ENCODE data around the gene FUZ.
A peak's percentile ranks its signal among the peaks of the same experiment; 100 is the strongest.

DNA sequence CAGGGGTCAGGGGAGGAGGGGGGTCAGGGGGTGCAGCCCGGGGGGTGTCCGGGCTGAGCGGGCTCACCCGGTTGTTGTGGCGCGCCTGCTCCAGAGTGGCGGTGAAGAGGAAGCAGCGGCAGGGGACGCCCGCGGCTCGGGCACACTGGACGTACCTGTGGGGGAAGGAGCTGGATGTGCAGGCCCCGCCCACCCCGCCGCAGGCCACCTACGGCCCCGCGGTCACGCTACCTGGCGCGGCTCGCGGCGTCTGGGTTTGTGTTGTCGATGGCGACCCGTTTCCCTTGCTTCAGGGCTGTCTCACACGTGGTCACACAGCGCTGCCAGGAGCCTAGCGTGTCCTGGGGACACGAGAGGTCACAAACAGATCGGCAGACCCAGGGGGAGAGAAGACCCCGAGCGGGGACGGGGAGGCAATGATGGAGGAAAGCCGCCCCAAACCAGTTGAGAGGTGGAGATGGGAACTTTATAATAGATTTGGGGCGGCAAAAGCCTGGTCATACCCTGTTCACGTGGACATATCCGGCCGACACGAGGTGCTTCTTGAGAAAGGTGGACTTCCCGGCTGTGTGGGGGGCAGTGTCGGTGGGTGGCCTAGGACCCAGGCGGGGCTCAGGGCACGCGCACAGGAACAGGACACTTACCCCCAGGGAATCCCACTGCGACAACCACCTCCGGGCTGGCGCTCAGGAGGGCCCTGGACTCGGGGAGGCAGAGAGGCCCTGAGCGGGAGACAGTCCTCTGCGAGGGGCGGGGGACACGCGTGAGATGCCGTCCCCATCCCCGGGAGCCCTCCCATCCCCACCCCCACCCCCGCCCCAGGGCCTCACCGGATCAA, 48.7 kb upstream of the FUZ start:
- TF ChIP-seq, protein P1, sequence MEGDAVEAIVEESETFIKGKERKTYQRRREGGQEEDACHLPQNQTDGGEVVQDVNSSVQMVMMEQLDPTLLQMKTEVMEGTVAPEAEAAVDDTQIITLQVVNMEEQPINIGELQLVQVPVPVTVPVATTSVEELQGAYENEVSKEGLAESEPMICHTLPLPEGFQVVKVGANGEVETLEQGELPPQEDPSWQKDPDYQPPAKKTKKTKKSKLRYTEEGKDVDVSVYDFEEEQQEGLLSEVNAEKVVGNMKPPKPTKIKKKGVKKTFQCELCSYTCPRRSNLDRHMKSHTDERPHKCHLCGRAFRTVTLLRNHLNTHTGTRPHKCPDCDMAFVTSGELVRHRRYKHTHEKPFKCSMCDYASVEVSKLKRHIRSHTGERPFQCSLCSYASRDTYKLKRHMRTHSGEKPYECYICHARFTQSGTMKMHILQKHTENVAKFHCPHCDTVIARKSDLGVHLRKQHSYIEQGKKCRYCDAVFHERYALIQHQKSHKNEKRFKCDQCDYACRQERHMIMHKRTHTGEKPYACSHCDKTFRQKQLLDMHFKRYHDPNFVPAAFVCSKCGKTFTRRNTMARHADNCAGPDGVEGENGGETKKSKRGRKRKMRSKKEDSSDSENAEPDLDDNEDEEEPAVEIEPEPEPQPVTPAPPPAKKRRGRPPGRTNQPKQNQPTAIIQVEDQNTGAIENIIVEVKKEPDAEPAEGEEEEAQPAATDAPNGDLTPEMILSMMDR (tag by site-specific recombination; IDR thresholded peaks at IDR 0.05), result no peak
- TF ChIP-seq ZFP69B (tag by site-specific recombination; IDR thresholded peaks at IDR 0.05) (no peak), ZBTB11 (tag by site-specific recombination; conservative IDR thresholded peaks at IDR 0.05; ENCODE audit: low read depth) (no peak), ZBTB7A (tag by site-specific recombination; IDR thresholded peaks at IDR 0.05; ENCODE audit: low read depth) (no peak), ZNF426 (tag by site-specific recombination; IDR thresholded peaks at IDR 0.05) (no peak), ZNF398 (tag by site-specific recombination; IDR thresholded peaks at IDR 0.05) (no peak), ZNF777 (tag by site-specific recombination; IDR thresholded peaks at IDR 0.05; ENCODE audit: borderline replicate concordance) (no peak), KLF8 (tag by site-specific recombination; IDR thresholded peaks at IDR 0.05) (peak; percentile 11; the same call in 1 of the 2 replicates), YY2 (tag by site-specific recombination; IDR thresholded peaks at IDR 0.05) (no peak), ZNF23 (tag by site-specific recombination; IDR thresholded peaks at IDR 0.05; ENCODE audit: borderline replicate concordance) (no peak), KLF16 (tag by site-specific recombination; IDR thresholded peaks at IDR 0.05) (no peak), GFI1B (tag by site-specific recombination; IDR thresholded peaks at IDR 0.05) (no peak)
- TF ChIP-seq, protein P2, sequence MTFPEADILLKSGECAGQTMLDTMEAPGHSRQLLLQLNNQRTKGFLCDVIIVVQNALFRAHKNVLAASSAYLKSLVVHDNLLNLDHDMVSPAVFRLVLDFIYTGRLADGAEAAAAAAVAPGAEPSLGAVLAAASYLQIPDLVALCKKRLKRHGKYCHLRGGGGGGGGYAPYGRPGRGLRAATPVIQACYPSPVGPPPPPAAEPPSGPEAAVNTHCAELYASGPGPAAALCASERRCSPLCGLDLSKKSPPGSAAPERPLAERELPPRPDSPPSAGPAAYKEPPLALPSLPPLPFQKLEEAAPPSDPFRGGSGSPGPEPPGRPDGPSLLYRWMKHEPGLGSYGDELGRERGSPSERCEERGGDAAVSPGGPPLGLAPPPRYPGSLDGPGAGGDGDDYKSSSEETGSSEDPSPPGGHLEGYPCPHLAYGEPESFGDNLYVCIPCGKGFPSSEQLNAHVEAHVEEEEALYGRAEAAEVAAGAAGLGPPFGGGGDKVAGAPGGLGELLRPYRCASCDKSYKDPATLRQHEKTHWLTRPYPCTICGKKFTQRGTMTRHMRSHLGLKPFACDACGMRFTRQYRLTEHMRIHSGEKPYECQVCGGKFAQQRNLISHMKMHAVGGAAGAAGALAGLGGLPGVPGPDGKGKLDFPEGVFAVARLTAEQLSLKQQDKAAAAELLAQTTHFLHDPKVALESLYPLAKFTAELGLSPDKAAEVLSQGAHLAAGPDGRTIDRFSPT (tag by site-specific recombination; IDR thresholded peaks at IDR 0.05), result no peak

Data from HEK293 (cell line).